ENCODE data around the gene CDK5RAP3.

The CDK5RAP3 gene

GRCh38 chr17:47952171-47953021 is 18.5 kb upstream of the CDK5RAP3 start:
- no peak for TF ChIP-seq JUND (IDR thresholded peaks at IDR 0.05; ENCODE audit: low read depth)
- in situ Hi-C loops (cut with HindIII; ENCODE audit: low pct_unique_long_range_greater_than_20kb, low sequenced_read_pairs) = no loop called here
- DNase-seq (ENCODE audit: low read depth in 1 of 2, low spot score in 1 of 2) = peak in 1 of 2 experiments; percentile 75

GRCh38 chr17:47953909-47954308 is 17.0 kb upstream of the CDK5RAP3 start:
- DNase-seq (ENCODE audit: low read depth in 1 of 2, low spot score in 1 of 2) = no peak
- no peak for TF ChIP-seq JUND (IDR thresholded peaks at IDR 0.05; ENCODE audit: low read depth)
- in situ Hi-C loops (cut with HindIII; ENCODE audit: low pct_unique_long_range_greater_than_20kb, low sequenced_read_pairs) = no loop called here

GRCh38 chr17:47955497-47956461 is 15.1 kb upstream of the CDK5RAP3 start:
- no peak for TF ChIP-seq JUND (IDR thresholded peaks at IDR 0.05; ENCODE audit: low read depth)
- in situ Hi-C loops (cut with HindIII; ENCODE audit: low pct_unique_long_range_greater_than_20kb, low sequenced_read_pairs) = no loop called here
- DNase-seq (ENCODE audit: low read depth in 1 of 2, low spot score in 1 of 2) = peak; percentile 40 to 86

GRCh38 chr17:47956791-47957590 is 13.9 kb upstream of the CDK5RAP3 start:
- in situ Hi-C loops (cut with HindIII; ENCODE audit: low pct_unique_long_range_greater_than_20kb, low sequenced_read_pairs) = no loop called here
- TF ChIP-seq JUND (IDR thresholded peaks at IDR 0.05; ENCODE audit: low read depth) = no peak
- peak in 1 of 2 experiments; percentile 73 for DNase-seq (ENCODE audit: low read depth in 1 of 2, low spot score in 1 of 2)

- DNase-seq (ENCODE audit: low read depth in 1 of 2, low spot score in 1 of 2) = peak; percentile 74 to 97
- in situ Hi-C loops (cut with HindIII; ENCODE audit: low pct_unique_long_range_greater_than_20kb, low sequenced_read_pairs) = no loop called here
- TF ChIP-seq JUND (IDR thresholded peaks at IDR 0.05; ENCODE audit: low read depth) = no peak
Observed at GRCh38 chr17:47957591-47958490, 13.1 kb upstream of the CDK5RAP3 start, which contains the start of gene PRR15L. PRR15L (minus strand) TSS chr17:47957883; CDS start chr17:47953234, 4,649 bp downstream.

- no peak for TF ChIP-seq JUND (IDR thresholded peaks at IDR 0.05; ENCODE audit: low read depth)
- in situ Hi-C loops (cut with HindIII; ENCODE audit: low pct_unique_long_range_greater_than_20kb, low sequenced_read_pairs) = no loop called here
- DNase-seq (ENCODE audit: low read depth in 1 of 2, low spot score in 1 of 2) = no peak
Observed at GRCh38 chr17:47959825-47960655, 10.9 kb upstream of the CDK5RAP3 start.

- DNase-seq (ENCODE audit: low read depth in 1 of 2, low spot score in 1 of 2) = no peak
- in situ Hi-C loops (cut with HindIII; ENCODE audit: low pct_unique_long_range_greater_than_20kb, low sequenced_read_pairs) = no loop called here
- TF ChIP-seq JUND (IDR thresholded peaks at IDR 0.05; ENCODE audit: low read depth) = no peak
Observed at GRCh38 chr17:47961406-47961805, 9.5 kb upstream of the CDK5RAP3 start.

GRCh38 chr17:47962901-47963300 is 8.0 kb upstream of the CDK5RAP3 start:
- DNase-seq (ENCODE audit: low read depth in 1 of 2, low spot score in 1 of 2) = no peak
- no peak for TF ChIP-seq JUND (IDR thresholded peaks at IDR 0.05; ENCODE audit: low read depth)
- in situ Hi-C loops (cut with HindIII; ENCODE audit: low pct_unique_long_range_greater_than_20kb, low sequenced_read_pairs) = no loop called here

- TF ChIP-seq JUND (IDR thresholded peaks at IDR 0.05; ENCODE audit: low read depth) = no peak
- in situ Hi-C loops (cut with HindIII; ENCODE audit: low pct_unique_long_range_greater_than_20kb, low sequenced_read_pairs) = no loop called here
- no peak for DNase-seq (ENCODE audit: low read depth in 1 of 2, low spot score in 1 of 2)
Observed at GRCh38 chr17:47964856-47965255, 6.1 kb upstream of the CDK5RAP3 start.

GRCh38 chr17:47966079-47966519 is 4.8 kb upstream of the CDK5RAP3 start:
- no peak for DNase-seq (ENCODE audit: low read depth in 1 of 2, low spot score in 1 of 2)
- TF ChIP-seq JUND (IDR thresholded peaks at IDR 0.05; ENCODE audit: low read depth) = no peak
- in situ Hi-C loops (cut with HindIII; ENCODE audit: low pct_unique_long_range_greater_than_20kb, low sequenced_read_pairs) = no loop called here

All from T47D (cell line).